OCI-LY1 (cell line): ENCODE results near the gene PKD1L1.

Source experiments
- H2AFZ ChIP-seq: fragments of 200-600 bp; sonication (generic), shearing (Covaris generic); 2 replicates; pipeline ENCODE4 v1.6.0; 2014; ENCODE audit warnings: antibody characterized with exemption, mild to moderate bottlenecking, low read length
- H3F3A ChIP-seq: fragments of 200-600 bp; sonication (generic), shearing (Covaris generic); 2 replicates; pipeline ENCODE4 v1.6.0; 2014; ENCODE audit warnings: mild to moderate bottlenecking, antibody characterized with exemption, low read length, moderate library complexity; ENCODE audit not compliant: insufficient read depth
- H3K27ac ChIP-seq: fragments of 200-600 bp; sonication (generic); 2 replicates; pipeline ENCODE4 v1.5.1; 2014; ENCODE audit warnings: low read length, mixed run types, mild to moderate bottlenecking, low read depth; ENCODE audit not compliant: poor library complexity, severe bottlenecking
- H3K27me3 ChIP-seq: fragments of 200-600 bp; sonication (generic); 2 replicates; pipeline ENCODE4 v1.6.0; 2014; ENCODE audit warnings: antibody characterized with exemption, mild to moderate bottlenecking, low read length, moderate library complexity; ENCODE audit not compliant: insufficient read depth
- H3K36me3 ChIP-seq: fragments of 200-600 bp; sonication (generic); 2 replicates; pipeline ENCODE4 v1.6.1; 2014; ENCODE audit warnings: mild to moderate bottlenecking, antibody characterized with exemption, low read length, moderate library complexity, mixed read lengths; ENCODE audit not compliant: insufficient read depth
- H3K4me1 ChIP-seq: fragments of 200-600 bp; sonication (generic); 2 replicates; pipeline ENCODE4 v1.5.1; 2014; ENCODE audit warnings: mild to moderate bottlenecking, low read length, moderate library complexity; ENCODE audit not compliant: insufficient read depth, severe bottlenecking
- H3K4me2 ChIP-seq: fragments of 200-600 bp; sonication (generic), shearing (Covaris generic); 2 replicates; pipeline ENCODE4 v1.6.1; 2014; ENCODE audit warnings: low read length
- H3K4me3 ChIP-seq: fragments of 200-600 bp; sonication (generic); 2 replicates; pipeline ENCODE4 v1.5.1; 2014; ENCODE audit warnings: low read length, low read depth, mild to moderate bottlenecking, mixed read lengths; ENCODE audit not compliant: poor library complexity, severe bottlenecking
- H3K79me2 ChIP-seq: fragments of 200-600 bp; shearing (Covaris generic); 2 replicates; pipeline ENCODE4 v1.6.1; 2016; ENCODE audit warnings: mixed run types, low read length, mixed read lengths; ENCODE audit not compliant: insufficient read depth
- H3K9ac ChIP-seq: fragments of 200-600 bp; sonication (generic), shearing (Covaris generic); 2 replicates; pipeline ENCODE4 v1.6.1; 2014; ENCODE audit warnings: mild to moderate bottlenecking, low read length, mixed read lengths
- H3K9me2 ChIP-seq: fragments of 200-600 bp; sonication (generic), shearing (Covaris generic); 2 replicates; pipeline ENCODE4 v1.6.1; 2014; ENCODE audit warnings: low read depth, mild to moderate bottlenecking, low read length, mixed read lengths
- H3K9me3 ChIP-seq: fragments of 200-600 bp; shearing (Covaris generic); 2 replicates; pipeline ENCODE4 v1.6.1; 2014; ENCODE audit warnings: low read length, mixed read lengths
- H4K20me1 ChIP-seq: fragments of 200-600 bp; sonication (generic), shearing (Covaris generic); 2 replicates; pipeline ENCODE4 v1.6.0; 2016; ENCODE audit warnings: mild to moderate bottlenecking, low read length; ENCODE audit not compliant: insufficient read depth
- CTCF ChIP-seq: fragments of 200-600 bp; sonication (generic), shearing (Covaris generic); IDR thresholded peaks from 2 replicates; pipeline ENCODE4 v1.5.1; 2017; ENCODE audit warnings: mild to moderate bottlenecking, antibody characterized with exemption, low read length, moderate library complexity, mixed read lengths
- EZH2 ChIP-seq: fragments of 200-600 bp; sonication (generic), shearing (Covaris generic); IDR thresholded peaks from 2 replicates; pipeline ENCODE4 v1.8.0; 2017; ENCODE audit warnings: borderline replicate concordance, mixed run types, mild to moderate bottlenecking, antibody characterized with exemption, low read length, moderate library complexity, mixed read lengths

The PKD1L1 gene

GRCh38 chr7:47942132-47942531 lies 6.1 kb downstream of the PKD1L1 start:
- no peaks in the 10 kb centered on the region for H3F3A ChIP-seq
- H3K9me3 ChIP-seq, result no peaks in the 10 kb centered on the region
- H3K27me3 ChIP-seq, result no peaks in the 10 kb centered on the region
- H3K9ac ChIP-seq, result no peak overlapping the region
- H3K36me3 ChIP-seq, result no peaks in the 10 kb centered on the region
- H3K4me1 ChIP-seq, result peaks cover 16% of the 10 kb centered on the region
- H3K9me2 ChIP-seq, result no peaks in the 10 kb centered on the region
- no peak for TF ChIP-seq EZH2
- no peak for TF ChIP-seq CTCF
- no peaks in the 10 kb centered on the region for H4K20me1 ChIP-seq
- no peaks in the 10 kb centered on the region for H3K79me2 ChIP-seq
- no peak overlapping the region for H3K4me3 ChIP-seq
- no peak overlapping the region for H2AFZ ChIP-seq
- no peak overlapping the region for H3K27ac ChIP-seq
- H3K4me2 ChIP-seq, result no peak overlapping the region

GRCh38 chr7:47941136-47941844 lies 7.0 kb downstream of the PKD1L1 start:
- no peaks in the 10 kb centered on the region for H3F3A ChIP-seq
- no peaks in the 10 kb centered on the region for H3K79me2 ChIP-seq
- H3K27ac ChIP-seq, result no peak overlapping the region
- H3K36me3 ChIP-seq, result no peaks in the 10 kb centered on the region
- H2AFZ ChIP-seq, result no peak overlapping the region
- TF ChIP-seq CTCF, result no peak
- TF ChIP-seq EZH2, result no peak
- peaks cover 24% of the 10 kb centered on the region for H3K4me1 ChIP-seq
- H3K4me2 ChIP-seq, result no peak overlapping the region
- no peaks in the 10 kb centered on the region for H3K9me2 ChIP-seq
- H3K4me3 ChIP-seq, result no peak overlapping the region
- H4K20me1 ChIP-seq, result no peaks in the 10 kb centered on the region
- H3K9ac ChIP-seq, result no peak overlapping the region
- no peaks in the 10 kb centered on the region for H3K27me3 ChIP-seq
- H3K9me3 ChIP-seq, result no peaks in the 10 kb centered on the region

GRCh38 chr7:47940088-47941013 lies 7.9 kb downstream of the PKD1L1 start:
- Histone ChIP-seq H3K9me2 (no peaks in the 10 kb centered on the region), H3K4me3 (no peak overlapping the region), H3K4me2 (no peak overlapping the region), H3K4me1 (peaks cover 26% of the 10 kb centered on the region), H2AFZ (no peak overlapping the region), H3K36me3 (no peaks in the 10 kb centered on the region), H3K27ac (no peak overlapping the region), H3K9ac (no peak overlapping the region), H4K20me1 (no peaks in the 10 kb centered on the region), H3F3A (no peaks in the 10 kb centered on the region), H3K27me3 (no peaks in the 10 kb centered on the region), H3K9me3 (no peaks in the 10 kb centered on the region), H3K79me2 (no peaks in the 10 kb centered on the region)
- TF ChIP-seq CTCF (no peak), EZH2 (no peak)
